T-helper 1 cell treated with Interleukin-12 subunit alpha and Interleukin-12 subunit beta and Interleukin-4 antibody, amounts not matched to agents 30 μg/mL and 1 μg/mL, for 36 hours (primary cell): ENCODE data around the gene MYO9A.

ENCODE experiments used
- H3K27ac Mint-ChIP-seq: one replicate; pipeline ENCODE4 v1.8.0; 2021; ENCODE audit warnings: mild to moderate bottlenecking, mixed read lengths
- H3K27me3 Mint-ChIP-seq: one replicate; pipeline ENCODE4 v1.8.0; 2021; ENCODE audit warnings: low read depth, mixed read lengths
- H3K36me3 Mint-ChIP-seq: one replicate; pipeline ENCODE4 v1.8.0; 2021; ENCODE audit warnings: low read depth, mixed read lengths
- H3K4me1 Mint-ChIP-seq: one replicate; pipeline ENCODE4 v1.8.0; 2021; ENCODE audit warnings: low read depth, mixed read lengths
- H3K4me3 Mint-ChIP-seq: one replicate; pipeline ENCODE4 v1.8.0; 2021; ENCODE audit warnings: mild to moderate bottlenecking, moderate library complexity, mixed read lengths
- H3K9me3 Mint-ChIP-seq: one replicate; pipeline ENCODE4 v1.8.0; 2021; ENCODE audit warnings: mixed read lengths

Gene MYO9A

DNA sequence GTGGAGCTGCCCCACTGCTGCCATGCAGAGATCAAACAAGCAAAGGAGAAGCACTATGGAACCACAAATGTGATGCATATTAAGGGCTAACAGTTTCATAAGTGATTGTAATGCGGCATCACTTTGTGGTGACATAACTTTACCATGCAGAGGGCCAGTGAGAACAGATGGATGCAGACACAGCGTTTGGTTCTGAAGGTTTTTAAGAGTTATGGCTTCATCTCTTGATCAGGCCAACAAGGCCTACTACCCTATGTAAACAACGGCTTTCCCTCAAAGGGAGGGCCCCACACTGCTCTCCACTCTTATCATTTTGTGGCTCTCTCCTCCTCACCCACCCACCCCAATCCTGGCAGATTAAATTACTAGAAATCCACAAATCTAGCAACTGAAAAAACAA lies 294.1 kb downstream of the MYO9A start:
- Mint-ChIP-seq H3K27me3 (no peaks in the 10 kb centered on the region), H3K4me3 (no peak overlapping the region), H3K4me1 (no peaks in the 10 kb centered on the region), H3K9me3 (peaks cover 39% of the 10 kb centered on the region), H3K27ac (no peak overlapping the region), H3K36me3 (peaks cover 6% of the 10 kb centered on the region)

GRCh38 chr15:71822890-71823630 lies 294.9 kb downstream of the MYO9A start:
- H3K9me3 Mint-ChIP-seq = peaks cover 39% of the 10 kb centered on the region
- H3K4me1 Mint-ChIP-seq = no peaks in the 10 kb centered on the region
- H3K36me3 Mint-ChIP-seq = peaks cover 6% of the 10 kb centered on the region
- H3K27ac Mint-ChIP-seq = no peak overlapping the region
- H3K27me3 Mint-ChIP-seq = no peaks in the 10 kb centered on the region
- H3K4me3 Mint-ChIP-seq = no peak overlapping the region

- Mint-ChIP-seq H3K4me3 (no peak overlapping the region), H3K4me1 (no peaks in the 10 kb centered on the region), H3K27me3 (no peaks in the 10 kb centered on the region), H3K9me3 (peaks cover 39% of the 10 kb centered on the region), H3K27ac (no peak overlapping the region), H3K36me3 (peaks cover under 1% of the 10 kb centered on the region)
Observed at GRCh38 chr15:71821547-71822129, 296.3 kb downstream of the MYO9A start.

DNA sequence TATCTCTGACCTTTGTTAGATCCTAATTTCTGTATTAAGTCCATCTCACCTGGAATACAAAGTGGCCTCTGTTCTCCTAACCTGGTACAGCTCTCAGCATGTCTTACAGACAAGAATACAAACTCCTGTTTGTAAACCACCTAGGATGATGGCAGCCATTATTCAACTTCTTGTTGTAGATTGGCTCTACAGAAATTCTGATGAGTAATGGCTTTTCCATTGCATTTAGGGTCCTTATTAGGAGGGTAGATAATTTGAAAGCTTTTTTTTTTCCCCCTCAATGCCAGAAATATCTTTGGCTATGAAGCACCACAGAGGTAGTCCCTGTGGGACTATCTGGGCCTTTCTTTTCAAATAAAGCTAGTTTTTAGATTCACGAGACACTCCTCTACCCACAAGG lies 297.8 kb downstream of the MYO9A start:
- Mint-ChIP-seq H3K27ac (no peak overlapping the region), H3K36me3 (no peaks in the 10 kb centered on the region), H3K9me3 (peaks cover 37% of the 10 kb centered on the region), H3K4me3 (no peak overlapping the region), H3K27me3 (no peaks in the 10 kb centered on the region), H3K4me1 (no peaks in the 10 kb centered on the region)

DNA sequence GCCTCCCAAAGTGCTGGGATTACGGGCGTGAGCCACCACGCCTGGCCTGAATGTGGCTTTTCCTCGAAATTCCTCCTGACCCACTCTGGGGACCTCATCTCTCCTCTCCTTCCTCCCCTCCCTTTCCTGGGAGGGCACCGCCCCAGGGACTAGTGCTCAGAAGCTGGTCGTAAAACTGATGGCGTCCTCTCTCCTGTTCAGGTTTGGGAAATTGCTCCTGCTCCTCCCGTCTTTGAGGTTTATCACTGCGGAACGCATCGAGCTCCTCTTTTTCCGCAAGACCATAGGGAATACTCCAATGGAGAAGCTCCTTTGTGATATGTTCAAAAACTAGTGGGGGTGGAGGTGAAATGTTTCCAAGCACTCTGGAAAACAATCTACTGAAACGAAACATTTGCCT lies 300.6 kb downstream of the MYO9A start:
- no peak overlapping the region for H3K4me3 Mint-ChIP-seq
- H3K4me1 Mint-ChIP-seq = no peaks in the 10 kb centered on the region
- H3K27me3 Mint-ChIP-seq = no peaks in the 10 kb centered on the region
- H3K27ac Mint-ChIP-seq = no peak overlapping the region
- H3K36me3 Mint-ChIP-seq = no peaks in the 10 kb centered on the region
- peaks cover 20% of the 10 kb centered on the region for H3K9me3 Mint-ChIP-seq

DNA sequence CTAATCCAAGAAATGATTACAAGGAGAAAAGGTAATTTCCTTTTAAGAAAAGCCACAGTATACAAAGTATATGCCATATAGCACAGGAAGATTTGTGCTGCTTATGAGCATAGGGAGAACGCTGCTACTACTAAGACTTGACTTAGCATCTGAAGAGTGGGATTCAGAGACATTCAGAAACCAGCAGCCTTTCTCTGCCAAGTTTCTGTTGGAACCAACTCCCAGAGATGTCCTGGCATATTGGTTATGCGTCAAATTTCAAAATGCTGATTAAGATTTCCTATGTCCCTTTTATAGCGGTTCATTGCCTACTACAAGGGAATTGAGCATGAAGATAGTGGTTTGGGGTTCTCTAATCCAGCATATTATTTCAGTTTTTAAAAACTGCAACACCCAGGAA lies 302.6 kb downstream of the MYO9A start:
- H3K9me3 Mint-ChIP-seq = peaks cover 4% of the 10 kb centered on the region
- no peaks in the 10 kb centered on the region for H3K4me1 Mint-ChIP-seq
- no peaks in the 10 kb centered on the region for H3K27me3 Mint-ChIP-seq
- H3K36me3 Mint-ChIP-seq = no peaks in the 10 kb centered on the region
- H3K27ac Mint-ChIP-seq = no peak overlapping the region
- H3K4me3 Mint-ChIP-seq = no peak overlapping the region

DNA sequence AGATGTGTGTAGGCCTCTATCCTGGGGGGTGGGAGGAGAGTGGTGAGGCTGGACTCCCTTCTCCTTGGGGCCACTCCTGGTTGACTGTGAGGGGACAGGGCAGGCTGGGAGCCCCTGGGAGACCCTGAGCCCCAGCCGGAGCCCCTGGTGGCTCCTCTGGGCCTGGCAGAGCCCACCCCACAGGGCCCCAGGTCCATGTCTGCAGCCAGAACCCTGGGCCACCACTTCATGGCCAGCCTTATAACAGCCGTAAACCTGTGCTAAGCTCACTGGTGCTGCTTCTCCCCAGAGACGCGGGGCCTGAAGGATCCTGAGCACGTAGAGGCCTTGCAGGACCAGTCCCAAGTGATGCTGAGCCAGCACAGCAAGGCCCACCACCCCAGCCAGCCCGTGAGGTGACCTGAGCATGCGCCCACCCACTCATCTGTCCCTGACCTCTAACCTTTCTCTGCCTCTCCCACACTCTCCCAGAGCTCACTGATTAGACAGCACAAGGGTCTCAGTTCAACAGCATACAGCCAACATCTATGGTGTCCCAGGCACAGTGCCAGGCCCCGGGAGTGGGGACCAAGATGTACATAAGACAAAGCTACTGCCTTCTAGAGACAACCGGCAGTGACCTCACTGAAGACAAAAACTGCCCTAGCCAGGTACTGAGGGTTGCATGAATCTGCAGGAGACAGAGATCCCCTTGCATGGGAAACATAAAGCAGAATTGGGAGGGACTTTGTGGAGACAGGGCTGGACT lies 304.1 kb downstream of the MYO9A start:
- Mint-ChIP-seq H3K27ac (no peak overlapping the region), H3K4me1 (no peaks in the 10 kb centered on the region), H3K9me3 (no peaks in the 10 kb centered on the region), H3K4me3 (no peak overlapping the region), H3K27me3 (no peaks in the 10 kb centered on the region), H3K36me3 (no peaks in the 10 kb centered on the region)

GRCh38 chr15:71812966-71813722 lies 304.8 kb downstream of the MYO9A start:
- Mint-ChIP-seq H3K36me3 (no peaks in the 10 kb centered on the region), H3K27me3 (no peaks in the 10 kb centered on the region), H3K27ac (no peak overlapping the region), H3K9me3 (no peaks in the 10 kb centered on the region), H3K4me1 (no peaks in the 10 kb centered on the region), H3K4me3 (no peak overlapping the region)

DNA sequence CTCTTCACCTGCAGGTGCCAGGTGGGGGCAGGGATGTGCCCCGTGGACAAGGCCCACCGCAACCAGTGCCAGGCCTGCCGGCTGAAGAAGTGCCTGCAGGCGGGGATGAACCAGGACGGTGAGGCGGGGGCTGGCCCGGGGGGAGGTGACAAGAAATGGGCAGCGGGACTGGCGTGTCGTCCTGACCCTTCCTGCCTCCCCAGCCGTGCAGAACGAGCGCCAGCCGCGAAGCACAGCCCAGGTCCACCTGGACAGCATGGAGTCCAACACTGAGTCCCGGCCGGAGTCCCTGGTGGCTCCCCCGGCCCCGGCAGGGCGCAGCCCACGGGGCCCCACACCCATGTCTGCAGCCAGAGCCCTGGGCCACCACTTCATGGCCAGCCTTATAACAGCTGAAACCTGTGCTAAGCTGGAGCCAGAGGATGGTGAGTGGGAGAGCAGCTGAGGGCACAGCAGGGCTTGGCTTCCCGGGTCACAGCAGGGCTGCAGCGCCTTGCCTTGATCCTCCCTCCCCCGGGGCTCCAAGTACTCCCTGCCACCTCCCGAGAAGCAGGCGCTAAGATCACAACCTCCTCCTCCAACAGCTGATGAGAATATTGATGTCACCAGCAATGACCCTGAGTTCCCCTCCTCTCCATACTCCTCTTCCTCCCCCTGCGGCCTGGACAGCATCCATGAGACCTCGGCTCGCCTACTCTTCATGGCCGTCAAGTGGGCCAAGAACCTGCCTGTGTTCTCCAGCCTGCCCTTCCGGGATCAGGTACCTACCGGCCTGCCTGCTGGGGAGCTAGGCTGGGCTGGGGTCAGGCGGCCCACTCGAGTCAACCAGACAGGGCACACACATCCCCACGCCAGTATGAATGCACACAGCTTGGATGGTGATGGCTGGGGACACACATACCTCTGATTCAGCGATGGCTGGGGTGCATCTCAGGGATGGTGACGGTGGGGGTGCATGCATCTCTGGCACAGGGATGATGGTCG lies 305.9 kb downstream of the MYO9A start:
- no peak overlapping the region for H3K4me3 Mint-ChIP-seq
- H3K27me3 Mint-ChIP-seq = no peaks in the 10 kb centered on the region
- H3K9me3 Mint-ChIP-seq = no peaks in the 10 kb centered on the region
- no peaks in the 10 kb centered on the region for H3K36me3 Mint-ChIP-seq
- no peaks in the 10 kb centered on the region for H3K4me1 Mint-ChIP-seq
- no peak overlapping the region for H3K27ac Mint-ChIP-seq

DNA sequence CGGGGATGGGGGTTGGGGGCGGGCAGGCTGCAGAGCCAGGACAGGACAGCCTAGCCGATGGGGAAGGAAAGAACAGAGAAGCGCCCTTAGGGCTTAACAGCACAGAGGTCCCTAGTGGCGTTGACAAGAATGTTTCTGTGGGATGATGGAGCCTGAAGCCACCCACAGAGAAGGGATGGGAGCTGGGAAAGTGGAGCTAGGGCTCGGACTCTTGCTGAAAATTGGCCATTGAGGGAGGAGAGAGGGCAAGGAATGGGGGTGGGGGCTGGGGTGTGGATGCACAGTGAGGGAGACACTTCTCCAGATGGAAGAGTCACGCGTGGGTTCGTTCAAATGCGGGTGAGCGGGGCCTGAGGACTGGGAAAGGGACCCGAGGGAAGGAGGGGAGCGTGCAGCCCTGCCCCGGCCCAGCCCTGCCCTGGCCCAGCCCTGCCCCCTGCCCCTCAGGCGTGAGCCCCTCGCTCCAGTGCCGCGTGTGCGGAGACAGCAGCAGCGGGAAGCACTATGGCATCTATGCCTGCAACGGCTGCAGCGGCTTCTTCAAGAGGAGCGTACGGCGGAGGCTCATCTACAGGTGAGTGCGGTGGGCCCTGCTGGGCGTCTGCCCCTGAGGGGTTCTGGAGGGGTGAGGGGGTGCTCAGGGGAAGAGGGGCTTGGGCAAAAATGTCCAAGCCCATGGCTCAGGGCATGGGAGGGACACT lies 306.8 kb downstream of the MYO9A start:
- Mint-ChIP-seq H3K9me3 (no peaks in the 10 kb centered on the region), H3K4me1 (no peaks in the 10 kb centered on the region), H3K27me3 (no peaks in the 10 kb centered on the region), H3K4me3 (no peak overlapping the region), H3K36me3 (no peaks in the 10 kb centered on the region), H3K27ac (no peak overlapping the region)

DNA sequence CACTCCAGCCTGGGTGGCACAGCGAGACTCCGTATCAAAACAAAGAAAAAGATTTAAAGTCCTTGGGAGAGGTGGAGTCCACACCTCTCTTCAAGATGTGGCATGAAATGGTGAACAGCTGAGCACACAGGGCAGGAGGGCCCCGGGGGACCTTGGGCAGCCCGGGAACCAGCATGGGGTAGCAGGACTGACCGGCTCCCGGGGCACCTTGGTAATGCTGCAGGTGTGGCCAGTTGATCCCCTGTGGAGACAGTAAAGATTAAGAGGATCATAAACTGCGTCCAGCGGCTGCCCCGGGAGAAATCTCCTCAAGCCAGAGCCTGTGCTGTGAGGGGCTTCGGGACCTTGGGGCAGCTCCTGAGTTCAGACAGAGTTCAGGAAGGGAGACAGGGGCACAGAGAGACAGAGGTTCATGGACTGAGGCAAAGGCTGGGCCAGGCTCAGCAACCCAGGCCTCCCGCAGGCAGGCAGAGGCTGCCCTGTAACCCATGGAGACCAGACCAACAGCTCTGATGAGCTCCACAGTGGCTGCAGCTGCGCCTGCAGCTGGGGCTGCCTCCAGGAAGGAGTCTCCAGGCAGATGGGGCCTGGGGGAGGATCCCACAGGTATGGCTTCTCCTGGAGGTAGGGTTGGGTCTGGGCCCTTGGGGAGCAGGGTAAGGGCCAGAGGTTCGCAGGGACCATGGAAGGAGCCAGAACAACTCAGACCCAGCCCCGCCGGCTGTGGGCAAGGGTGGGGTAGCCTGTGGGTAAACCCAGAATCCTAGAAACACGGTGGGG lies 307.5 kb downstream of the MYO9A start, which contains the start of gene NR2E3:
TSS of gene NR2E3 (plus strand) at position 299 of the 780 bp plus-strand sequence. CDS start at position 489, 190 bp downstream.
- Mint-ChIP-seq H3K9me3 (no peaks in the 10 kb centered on the region), H3K27ac (no peak within 1 kb of the TSS), H3K27me3 (no peaks in the 10 kb centered on the region)

DNA sequence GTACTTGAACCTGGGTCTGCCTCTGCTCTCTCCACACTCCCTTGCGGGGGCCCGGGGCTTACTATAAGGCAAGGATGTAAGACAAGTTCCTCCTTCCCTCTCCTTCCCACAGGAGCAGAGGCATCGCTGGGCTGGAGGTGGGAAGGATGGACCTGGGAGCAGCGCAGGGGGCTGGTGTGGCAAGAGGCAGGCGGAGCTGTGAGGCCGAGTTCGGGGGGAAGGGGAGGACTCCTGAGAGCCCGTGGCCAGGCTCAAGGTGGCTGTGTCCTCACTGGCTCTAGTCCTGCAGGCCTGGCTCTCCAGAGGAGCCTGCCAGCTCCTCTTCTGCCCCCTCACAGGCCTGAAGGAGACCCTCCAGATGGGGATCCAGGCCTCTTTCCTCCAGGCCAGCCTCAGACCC lies 308.6 kb downstream of the MYO9A start:
- Mint-ChIP-seq H3K36me3 (no peaks in the 10 kb centered on the region), H3K27me3 (no peaks in the 10 kb centered on the region), H3K4me3 (no peak overlapping the region), H3K9me3 (no peaks in the 10 kb centered on the region), H3K4me1 (no peaks in the 10 kb centered on the region), H3K27ac (no peak overlapping the region)

More for the DNA sequence above, 307.5 kb downstream of the MYO9A start, which contains the start of gene NR2E3:
- Mint-ChIP-seq H3K4me1 (no peaks in the 10 kb centered on the region), H3K36me3 (no peaks in the 10 kb centered on the region), H3K4me3 (no peak within 1 kb of the TSS)
